OCI-LY7 (cell line): ENCODE data around the gene MRPL45. TPM values are rescaled to one million over a fixed set of nuclear protein-coding genes. Genes with fewer than 3 reads are reported as not detected.

Experiments used
- BruUV-seq: library from RNA; stranded (reverse); fragments of 400-500 nt; replicated peaks from 2 replicates; lab custom pipeline; 2021; lab: Mats Ljungman, UMichigan
- CTCF ChIA-PET: fragments of 300-600 bp; sonication (Branson Sonifier 250); formaldehyde crosslinking; loops from one replicate; lab custom pipeline; 2022; ENCODE audit warnings: antibody characterized with exemption; ENCODE audit not compliant: unreplicated experiment; lab: Charles Lee
- POLR2A ChIA-PET: fragments of 300-600 bp; sonication (Branson Sonifier 250); formaldehyde crosslinking; loops from one replicate; lab custom pipeline; 2022; ENCODE audit warnings: antibody characterized with exemption; lab: Charles Lee
- DNase-seq: peaks from one replicate; pipeline ENCODE4 v3.0.0-alpha.2; 2015; ENCODE audit warnings: low spot score
- H2AFZ ChIP-seq: fragments of 200-600 bp; sonication (generic), shearing (Covaris generic); 2 replicates; pipeline ENCODE4 v1.6.1; 2014; ENCODE audit warnings: mild to moderate bottlenecking, antibody characterized with exemption, low read length, moderate library complexity
- H3K27ac ChIP-seq: fragments of 200-600 bp; sonication (generic); 2 replicates; pipeline ENCODE4 v1.5.1; 2014; ENCODE audit warnings: mixed run types, low read depth, mild to moderate bottlenecking, moderate library complexity, low read length, inconsistent platforms; ENCODE audit not compliant: poor library complexity, severe bottlenecking
- H3K36me3 ChIP-seq: fragments of 200-600 bp; sonication (generic); 2 replicates; pipeline ENCODE4 v1.6.1; 2014; ENCODE audit warnings: mild to moderate bottlenecking, antibody characterized with exemption, low read length, moderate library complexity, mixed read lengths; ENCODE audit not compliant: insufficient read depth
- H3K4me1 ChIP-seq: fragments of 200-600 bp; sonication (generic); 2 replicates; pipeline ENCODE4 v1.5.1; 2014; ENCODE audit warnings: mild to moderate bottlenecking, low read length; ENCODE audit not compliant: insufficient read depth, poor library complexity, severe bottlenecking
- H3K4me2 ChIP-seq: fragments of 200-600 bp; sonication (generic); 2 replicates; pipeline ENCODE4 v1.6.1; 2014; ENCODE audit warnings: mild to moderate bottlenecking, low read length
- H3K4me3 ChIP-seq: fragments of 200-600 bp; sonication (generic); 2 replicates; pipeline ENCODE4 v1.5.1; 2014; ENCODE audit warnings: mild to moderate bottlenecking, low read depth, low read length; ENCODE audit not compliant: poor library complexity, severe bottlenecking
- H3K79me2 ChIP-seq: fragments of 200-600 bp; sonication (generic); 2 replicates; pipeline ENCODE4 v1.6.1; 2016; ENCODE audit warnings: low read depth, mild to moderate bottlenecking, low read length, moderate library complexity, mixed read lengths; ENCODE audit not compliant: insufficient read depth
- H3K9me2 ChIP-seq: fragments of 200-600 bp; sonication (generic); 2 replicates; pipeline ENCODE4 v1.6.1; 2016; ENCODE audit warnings: mild to moderate bottlenecking, low read length, mixed read lengths; ENCODE audit not compliant: insufficient read depth
- H3K9me3 ChIP-seq: fragments of 200-600 bp; sonication (generic); 2 replicates; pipeline ENCODE4 v1.6.1; 2014; ENCODE audit warnings: mild to moderate bottlenecking, mixed run types, low read length, mixed read lengths
- H4K20me1 ChIP-seq: fragments of 200-600 bp; sonication (generic); 2 replicates; pipeline ENCODE4 v1.6.1; 2014; ENCODE audit warnings: mild to moderate bottlenecking, antibody characterized with exemption, low read length, moderate library complexity, mixed read lengths; ENCODE audit not compliant: insufficient read depth
- EZH2phosphoT487 ChIP-seq: fragments of 200-600 bp; sonication (generic); IDR thresholded peaks from 2 replicates; pipeline ENCODE4 v1.6.1; 2018; ENCODE audit warnings: low read depth, borderline replicate concordance, mild to moderate bottlenecking, mixed run types, antibody characterized with exemption, low read length, moderate library complexity, mixed read lengths
- intact Hi-C: fragments of 100-400 bp; cut with micrococcal nuclease; formaldehyde crosslinking; loops from one replicate; pipeline ENCODE4 v1.10.0; 2022; ENCODE audit not compliant: unreplicated experiment
- total RNA-seq, 2 experiments: library from RNA; depleted of rRNA in 1 of 2; stranded (reverse); fragments of >200 nt in 1 of 2; shearing (Covaris generic) in 1 of 2; gene quantifications; 2 replicates each; pipeline ENCODE4 v1.2.3, GENCODE V29; 2014 to 2022
- TF ChIP-seq, protein P1 (sequence below): fragments of 200-600 bp; sonication (generic); conservative IDR thresholded peaks from 2 replicates; pipeline ENCODE4 v1.5.1; 2014; ENCODE audit warnings: mild to moderate bottlenecking, antibody characterized with exemption, low read length, moderate library complexity, mixed read lengths

MRPL45 gene
- total RNA-seq, 2 experiments from 2014 or later: 29.5 to 45.1 TPM

GRCh38 chr17:38327936-38328335 is 31.0 kb downstream of the MRPL45 start:
- CTCF ChIA-PET: interaction anchor here (1.5 kb wide), 1 partner anchor 21 kb away, joined by 4 read pairs; no protein-coding TSS in a partner anchor

DNA sequence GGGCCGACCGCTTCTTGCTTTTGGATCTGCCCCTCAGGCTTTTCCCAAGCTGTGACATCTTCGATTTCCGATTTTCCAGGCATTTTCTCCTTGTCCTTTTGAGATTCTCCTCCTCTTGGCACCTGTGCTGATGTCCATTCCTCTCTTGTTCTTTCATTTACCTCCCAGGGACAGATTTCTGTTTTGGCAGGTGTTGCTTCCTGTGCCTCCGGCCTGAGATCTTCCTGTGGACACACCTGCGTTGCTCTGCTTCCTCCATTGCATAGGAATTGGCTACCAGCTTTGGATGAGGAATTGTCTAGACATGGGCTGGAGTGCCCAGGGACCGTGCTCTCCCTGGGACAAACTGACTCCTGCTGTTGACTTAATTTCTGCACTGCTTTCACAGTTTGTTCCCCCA is 31.7 kb downstream of the MRPL45 start:
- TF ChIP-seq, protein P1, sequence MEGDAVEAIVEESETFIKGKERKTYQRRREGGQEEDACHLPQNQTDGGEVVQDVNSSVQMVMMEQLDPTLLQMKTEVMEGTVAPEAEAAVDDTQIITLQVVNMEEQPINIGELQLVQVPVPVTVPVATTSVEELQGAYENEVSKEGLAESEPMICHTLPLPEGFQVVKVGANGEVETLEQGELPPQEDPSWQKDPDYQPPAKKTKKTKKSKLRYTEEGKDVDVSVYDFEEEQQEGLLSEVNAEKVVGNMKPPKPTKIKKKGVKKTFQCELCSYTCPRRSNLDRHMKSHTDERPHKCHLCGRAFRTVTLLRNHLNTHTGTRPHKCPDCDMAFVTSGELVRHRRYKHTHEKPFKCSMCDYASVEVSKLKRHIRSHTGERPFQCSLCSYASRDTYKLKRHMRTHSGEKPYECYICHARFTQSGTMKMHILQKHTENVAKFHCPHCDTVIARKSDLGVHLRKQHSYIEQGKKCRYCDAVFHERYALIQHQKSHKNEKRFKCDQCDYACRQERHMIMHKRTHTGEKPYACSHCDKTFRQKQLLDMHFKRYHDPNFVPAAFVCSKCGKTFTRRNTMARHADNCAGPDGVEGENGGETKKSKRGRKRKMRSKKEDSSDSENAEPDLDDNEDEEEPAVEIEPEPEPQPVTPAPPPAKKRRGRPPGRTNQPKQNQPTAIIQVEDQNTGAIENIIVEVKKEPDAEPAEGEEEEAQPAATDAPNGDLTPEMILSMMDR: no peak
- no peak for TF ChIP-seq EZH2phosphoT487
- intact Hi-C loops: no loop called here
- BruUV-seq: no TSS peak
- peak overlapping the region; percentile 97 for H3K27ac ChIP-seq
- H3K79me2 ChIP-seq: no peaks in the 10 kb centered on the region
- CTCF ChIA-PET: interaction anchor here (1.5 kb wide), 1 partner anchor 21 kb away, joined by 4 read pairs; no protein-coding TSS in a partner anchor
- H4K20me1 ChIP-seq: no peaks in the 10 kb centered on the region
- H3K9me2 ChIP-seq: no peaks in the 10 kb centered on the region
- H3K9me3 ChIP-seq: no peaks in the 10 kb centered on the region
- peak; percentile 55 for DNase-seq
- POLR2A ChIA-PET: interaction anchor here (1.1 kb wide), 1 partner anchor 12 kb away, joined by 3 read pairs; no protein-coding TSS in a partner anchor
- no peak overlapping the region for H3K4me3 ChIP-seq
- peaks cover 7% of the 10 kb centered on the region; the same call in 1 of the 2 replicates for H3K36me3 ChIP-seq
- H3K4me1 ChIP-seq: peaks cover 59% of the 10 kb centered on the region
- H3K4me2 ChIP-seq: peak overlapping the region; percentile 91
- no peak overlapping the region for H2AFZ ChIP-seq

More at GRCh38 chr17:38327936-38328335, 31.0 kb downstream of the MRPL45 start:
- Histone ChIP-seq H3K4me3 (no peak overlapping the region), H4K20me1 (no peaks in the 10 kb centered on the region), H3K27ac (peak overlapping the region; percentile 97), H3K4me1 (peaks cover 65% of the 10 kb centered on the region), H3K79me2 (no peaks in the 10 kb centered on the region), H2AFZ (no peak overlapping the region), H3K4me2 (peak overlapping the region; percentile 91), H3K9me3 (no peaks in the 10 kb centered on the region), H3K36me3 (peaks cover 13% of the 10 kb centered on the region; the same call in 1 of the 2 replicates), H3K9me2 (no peaks in the 10 kb centered on the region)
- POLR2A ChIA-PET: no interaction called here
- TF ChIP-seq EZH2phosphoT487: no peak
- TF ChIP-seq, protein P1: no peak
- no TSS peak for BruUV-seq
- intact Hi-C loops: no loop called here
- DNase-seq: no peak

DNA sequence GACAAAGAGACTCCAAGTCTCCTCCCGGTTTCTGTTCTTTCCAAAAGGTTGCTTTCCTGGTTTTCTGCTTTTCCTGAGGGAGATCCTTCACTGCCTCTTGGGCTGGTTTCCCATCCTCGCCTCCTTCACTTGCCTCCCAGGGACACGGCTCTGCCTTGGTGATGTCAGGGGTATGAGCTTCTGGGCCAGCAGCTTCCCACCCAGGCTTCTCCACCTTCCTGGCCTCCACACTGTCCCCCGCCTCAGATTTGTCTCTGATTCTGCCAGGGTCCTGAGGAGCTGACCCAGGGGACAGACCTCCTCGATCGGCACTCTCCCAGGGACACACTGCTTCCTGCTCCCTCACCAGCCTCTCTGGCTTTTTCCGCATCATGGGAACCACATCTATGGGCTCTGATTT is 32.3 kb downstream of the MRPL45 start:
- TF ChIP-seq, protein P1: no peak
- TF ChIP-seq EZH2phosphoT487: no peak
- no peak overlapping the region for H3K4me3 ChIP-seq
- H3K27ac ChIP-seq: peak overlapping the region; percentile 97
- H3K79me2 ChIP-seq: no peaks in the 10 kb centered on the region
- ChIA-PET POLR2A (interaction anchor here (0.6 to 1.1 kb wide), 2 partner anchors 11 to 16 kb away, joined by 3 read pairs; no protein-coding TSS in a partner anchor), CTCF (interaction anchor here (1.5 kb wide), 1 partner anchor 20 kb away, joined by 4 read pairs; no protein-coding TSS in a partner anchor)
- no peaks in the 10 kb centered on the region for H3K9me2 ChIP-seq
- DNase-seq: no peak
- no peaks in the 10 kb centered on the region for H3K9me3 ChIP-seq
- H2AFZ ChIP-seq: no peak overlapping the region
- no peaks in the 10 kb centered on the region for H4K20me1 ChIP-seq
- intact Hi-C loops: no loop called here
- H3K36me3 ChIP-seq: no peaks in the 10 kb centered on the region
- peaks cover 52% of the 10 kb centered on the region for H3K4me1 ChIP-seq
- no TSS peak for BruUV-seq
- peak overlapping the region; percentile 91 for H3K4me2 ChIP-seq
